HepG2 (cell line): ENCODE data around the gene QKI. TPM values are rescaled to one million over a fixed set of nuclear protein-coding genes. Genes with fewer than 3 reads are reported as not detected.

ENCODE experiments used
- ARNT ChIP-seq: fragments of 450-650 bp; IDR thresholded peaks from 2 replicates; pipeline ENCODE4 v1.6.1; 2017
- ATF6 ChIP-seq: sonication (generic); formaldehyde crosslinking; conservative IDR thresholded peaks from 2 replicates; pipeline ENCODE4 v1.4.0; 2020; ENCODE audit warnings: missing genetic modification reagents
- CCAR2 ChIP-seq: fragments of 200-400 bp; formaldehyde crosslinking; optimal IDR thresholded peaks from 2 replicates; pipeline ENCODE3; 2018; ENCODE audit warnings: low read depth, mild to moderate bottlenecking, low read length, moderate library complexity
- MLX ChIP-seq: IDR thresholded peaks from 2 replicates; pipeline ENCODE4 v1.6.1; 2016
- PRDM10 ChIP-seq: sonication (generic); formaldehyde crosslinking; IDR thresholded peaks from 2 replicates; pipeline ENCODE4 v1.4.0; 2020; ENCODE audit warnings: low read depth, missing genetic modification reagents
- TCF7L2 ChIP-seq: IDR thresholded peaks from 2 replicates; pipeline ENCODE4 v1.6.1; 2011; ENCODE audit warnings: mild to moderate bottlenecking, low read depth, low read length, moderate library complexity
- USF2 ChIP-seq, 2 experiments: sonication (generic) in 1 of 2; formaldehyde crosslinking in 1 of 2; IDR thresholded peaks; 2 replicates each; pipeline versions ENCODE4 v1.5.1 to v1.6.1; 2011 to 2020; ENCODE audit warnings: borderline replicate concordance in 1 of 2, low read depth in 1 of 2, low read length in 1 of 2, mild to moderate bottlenecking in 1 of 2, missing genetic modification reagents in 1 of 2, moderate library complexity in 1 of 2
- ZC3H4 ChIP-seq: sonication (generic); formaldehyde crosslinking; IDR thresholded peaks from 2 replicates; pipeline ENCODE4 v1.4.0; 2020; ENCODE audit warnings: missing genetic modification reagents, borderline replicate concordance
- ZFP37 ChIP-seq: sonication (generic); formaldehyde crosslinking; IDR thresholded peaks from 2 replicates; pipeline ENCODE4 v1.4.0; 2020; ENCODE audit warnings: missing genetic modification reagents, borderline replicate concordance
- ZNF17 ChIP-seq: sonication (generic); formaldehyde crosslinking; IDR thresholded peaks from 2 replicates; pipeline ENCODE4 v1.5.0; 2020; ENCODE audit warnings: mild to moderate bottlenecking, missing genetic modification reagents
- ZNF230 ChIP-seq: sonication (generic); formaldehyde crosslinking; IDR thresholded peaks from 2 replicates; pipeline ENCODE4 v1.4.0; 2020; ENCODE audit warnings: mild to moderate bottlenecking, missing genetic modification reagents
- ZNF281 ChIP-seq: sonication (generic); formaldehyde crosslinking; IDR thresholded peaks from 2 replicates; pipeline ENCODE4 v1.4.0; 2020; ENCODE audit warnings: missing genetic modification reagents, borderline replicate concordance
- ZNF33A ChIP-seq: sonication (generic); formaldehyde crosslinking; IDR thresholded peaks from 2 replicates; pipeline ENCODE4 v1.5.1; 2020; ENCODE audit warnings: missing genetic modification reagents, mild to moderate bottlenecking, moderate library complexity, borderline replicate concordance
- ZNF441 ChIP-seq: sonication (generic); formaldehyde crosslinking; IDR thresholded peaks from 2 replicates; pipeline ENCODE4 v1.7.0; 2021; ENCODE audit warnings: missing genetic modification reagents, borderline replicate concordance
- ZNF510 ChIP-seq: sonication (generic); formaldehyde crosslinking; IDR thresholded peaks from 2 replicates; pipeline ENCODE4 v1.4.0; 2020; ENCODE audit warnings: low read depth, mild to moderate bottlenecking, missing genetic modification reagents
- ZNF564 ChIP-seq: sonication (generic); formaldehyde crosslinking; IDR thresholded peaks from 2 replicates; pipeline ENCODE4 v1.8.1; 2023; ENCODE audit warnings: mild to moderate bottlenecking, missing genetic modification reagents
- polyA plus RNA-seq, 8 experiments: library from polyadenylated mRNA; depleted of rRNA in 3 of 8; stranded (reverse) in 7 of 8; unstranded in 1 of 8; fragments of >200 nt; fragmentation: Illumina TruSeq in 4 of 8; extraction: Trizol in 4 of 8; gene quantifications; 2 replicates each; pipeline versions ENCODE4 v1.2.1 to v1.2.3, GENCODE V29; 2011 to 2016; ENCODE audit warnings: low read depth in 4 of 8, missing spikeins in 1 of 8, mixed read lengths in 1 of 8; ENCODE audit not compliant: insufficient read depth in 1 of 8
- total RNA-seq, 5 experiments: library from RNA; depleted of rRNA; stranded (reverse); fragments of >200 nt; fragmentation: Illumina TruSeq; extraction: Trizol; gene quantifications; 2 replicates each; pipeline ENCODE4 v1.2.3, GENCODE V29; 2016; ENCODE audit warnings: low read depth in 1 of 5

QKI gene
- total and polyA plus RNA-seq, 2 of the 13 experiments (the other 11 are each of a cell fraction or from before 2014, with no cell fraction given), result 136 to 137 TPM

- TF ChIP-seq ZNF281 (CRISPR knock-in tag), result peak; percentile 98
- 0 out of 2 replicates have a peak, but pooled peaks have one; percentile 37 for TF ChIP-seq ZNF510 (CRISPR knock-in tag)
- no peak for TF ChIP-seq ZNF17 (CRISPR knock-in tag)
- peak; percentile 94 for TF ChIP-seq USF2 (IDR thresholded peaks at IDR 0.05; ENCODE audit: low read depth, low read length)
- TF ChIP-seq USF2 (CRISPR knock-in tag; IDR thresholded peaks at IDR 0.05; ENCODE audit: borderline replicate concordance), result no peak; the same call in 1 of the 2 replicates
- no peak; the same call in none of the 2 replicates for TF ChIP-seq ZC3H4 (CRISPR knock-in tag)
- TF ChIP-seq ATF6 (CRISPR knock-in tag), result no peak
- peak; percentile 56; the same call in 1 of the 2 replicates for TF ChIP-seq ZNF564 (CRISPR knock-in tag)
- TF ChIP-seq ZNF33A (CRISPR knock-in tag), result peak; percentile 74; the same call in 1 of the 2 replicates
- TF ChIP-seq TCF7L2, result no peak
- TF ChIP-seq ZNF230 (CRISPR knock-in tag), result peak; percentile 75; the same call in 1 of the 2 replicates
- peak; percentile 84; the same call in 1 of the 2 replicates for TF ChIP-seq ZNF441 (CRISPR knock-in tag)
- peak; percentile 7; the same call in 1 of the 2 replicates for TF ChIP-seq ZFP37 (CRISPR knock-in tag)
- no peak for TF ChIP-seq ARNT
- no peak for TF ChIP-seq PRDM10 (CRISPR knock-in tag)
- TF ChIP-seq CCAR2, result no peak
- no peak; the same call in 1 of the 2 replicates for TF ChIP-seq MLX (CRISPR knock-in tag)
Measured at GRCh38 chr6:163413345-163414116, 987 bp upstream of the QKI start (continued).
